GM21576 (cell line): ENCODE data around the gene CLDN16.

Source experiments
- ATAC-seq: cut with Tn5 transposase; IDR thresholded peaks from one replicate; pipeline ENCODE4 v1.9.1; 2021; ENCODE audit warnings: mild to moderate bottlenecking, moderate library complexity; ENCODE audit not compliant: unreplicated experiment

Gene CLDN16

DNA sequence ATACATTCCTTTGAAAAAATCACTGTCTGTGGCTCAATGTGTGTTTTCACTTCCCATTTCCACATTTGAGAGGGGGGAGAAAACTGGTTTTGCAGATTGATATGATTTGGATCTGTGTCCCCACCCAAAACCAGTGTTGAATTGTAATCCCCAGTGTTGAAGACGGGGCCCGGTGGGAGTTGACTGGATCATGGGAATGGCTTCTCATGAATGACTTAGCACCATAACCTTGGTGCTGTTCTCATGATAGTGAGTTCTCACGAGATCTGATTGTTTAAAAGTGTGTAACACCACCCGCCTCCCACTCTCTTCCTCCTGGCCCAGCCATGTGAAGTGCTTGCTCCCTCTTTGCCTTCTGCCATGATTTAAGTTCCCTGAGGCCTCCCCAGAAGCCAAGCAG, 45.7 kb downstream of the CLDN16 start:
- no peak for ATAC-seq

DNA sequence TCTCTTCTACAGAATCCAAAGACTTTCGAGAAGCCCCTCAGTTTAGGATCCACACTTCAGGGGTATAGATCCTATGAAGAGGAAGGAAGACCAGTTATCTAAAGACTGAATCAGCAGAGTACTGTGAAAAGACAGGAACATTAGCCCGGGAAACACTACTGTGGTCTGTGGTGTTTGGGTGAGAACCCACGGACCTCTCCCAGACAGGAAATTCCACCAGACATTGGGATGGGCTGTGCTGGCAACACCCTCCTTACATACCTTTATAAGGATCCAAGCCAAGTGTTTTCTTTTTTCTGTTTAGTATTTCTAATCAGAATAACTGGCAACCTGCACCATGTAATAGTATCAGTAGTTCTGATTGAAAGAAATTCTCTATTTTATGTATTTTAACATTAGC, 47.7 kb downstream of the CLDN16 start:
- no peak for ATAC-seq

DNA sequence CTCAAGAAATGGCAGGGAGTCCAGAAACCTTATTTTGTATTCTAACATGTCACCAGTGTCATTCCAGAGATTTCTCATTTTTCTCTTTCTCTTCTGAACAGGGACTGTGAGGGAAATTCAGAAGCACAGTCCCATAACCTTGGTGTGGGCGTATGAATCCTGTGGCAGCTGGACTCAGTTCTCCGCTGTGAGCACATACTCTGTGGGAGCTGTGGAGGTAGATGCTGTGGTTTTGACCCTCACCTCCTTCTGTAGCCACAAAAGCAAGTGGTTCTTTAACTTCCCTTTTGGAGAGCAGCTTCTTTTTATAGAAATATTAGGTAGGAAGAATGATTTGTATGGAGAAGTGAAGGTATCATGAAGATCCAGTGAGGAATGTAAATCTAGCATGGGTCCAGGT, 48.4 kb downstream of the CLDN16 start:
- no peak for ATAC-seq

DNA sequence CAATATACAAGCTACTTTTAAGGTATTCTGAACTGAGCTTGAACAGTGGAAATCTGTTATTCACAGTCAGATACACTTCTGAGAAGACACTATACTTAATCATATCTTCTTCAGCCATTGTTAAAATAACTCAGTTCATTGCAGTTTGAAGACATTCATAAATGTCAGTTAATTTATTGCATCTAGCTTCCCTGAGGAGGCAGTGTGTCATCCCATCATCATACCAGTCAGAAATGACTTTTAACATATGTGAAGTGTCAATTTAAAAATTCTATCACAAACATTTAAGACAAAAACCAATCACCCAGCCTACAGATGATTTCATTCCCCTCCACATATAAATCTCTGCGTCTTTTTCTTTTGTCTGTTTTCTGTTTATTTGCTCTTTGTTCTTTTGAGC, 54.3 kb downstream of the CLDN16 start:
- ATAC-seq: no peak

DNA sequence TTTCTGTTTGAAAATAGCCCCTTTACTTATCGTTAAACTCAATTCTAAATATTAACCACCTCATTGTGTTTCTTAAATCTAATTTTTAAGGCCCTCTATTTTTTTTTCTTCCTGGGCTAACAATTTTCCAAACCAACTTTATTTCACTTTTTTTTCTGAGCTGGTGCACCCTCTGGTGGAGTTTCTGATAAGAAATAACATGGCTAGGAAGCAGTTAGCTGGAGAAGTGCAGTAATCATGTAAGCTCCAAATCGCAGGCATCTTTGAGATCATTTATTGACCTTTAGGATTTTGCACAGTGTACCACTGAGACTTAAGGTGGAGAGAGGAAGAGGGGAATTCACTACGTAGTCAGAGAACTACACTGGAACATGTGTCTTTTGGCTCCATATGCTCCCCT, 55.3 kb downstream of the CLDN16 start:
- no peak for ATAC-seq

DNA sequence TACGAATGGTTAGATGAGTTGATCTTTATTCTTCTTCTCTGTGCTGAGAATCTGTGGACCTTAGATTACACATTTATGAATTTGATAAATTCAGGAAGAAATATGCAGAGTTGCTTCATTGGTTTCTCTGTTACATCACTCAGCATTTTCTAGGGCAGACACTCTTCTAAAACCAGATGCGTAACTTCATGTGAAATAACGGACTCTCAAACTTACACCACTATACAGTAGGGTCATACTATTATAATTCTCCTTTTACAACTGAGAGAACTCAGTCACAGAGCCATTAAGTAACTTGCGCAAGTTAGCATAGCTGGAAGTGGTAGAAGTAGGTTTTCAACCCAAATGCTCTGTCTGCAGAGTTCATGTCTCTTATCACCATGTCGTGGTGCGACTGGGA, 56.0 kb downstream of the CLDN16 start:
- no peak for ATAC-seq

DNA sequence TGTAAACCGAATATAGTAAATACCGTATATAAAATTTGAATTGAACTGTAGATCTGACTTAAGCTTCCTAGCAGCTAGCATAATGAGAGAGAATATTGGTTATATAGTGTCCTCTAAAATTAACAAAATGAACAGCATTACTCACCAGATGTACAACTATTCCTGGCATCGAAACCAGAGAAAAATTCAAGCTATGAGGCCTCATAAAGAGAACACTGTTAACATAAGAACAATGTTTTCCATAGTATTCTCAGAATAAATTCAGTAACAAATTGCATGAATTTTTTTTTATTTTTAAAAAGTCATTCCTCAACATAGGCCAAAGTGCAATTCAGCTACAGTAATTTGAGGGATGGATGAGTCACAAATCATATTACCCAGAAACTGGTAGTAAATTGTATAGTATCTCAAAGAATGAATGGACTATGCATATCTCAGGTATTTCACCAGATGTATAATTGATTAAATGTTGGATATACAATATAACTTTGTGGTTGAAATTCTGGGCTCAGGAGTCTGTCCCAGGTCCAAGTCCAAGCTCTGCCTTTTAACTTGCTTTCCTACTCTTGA, 56.7 kb downstream of the CLDN16 start:
- no peak for ATAC-seq

DNA sequence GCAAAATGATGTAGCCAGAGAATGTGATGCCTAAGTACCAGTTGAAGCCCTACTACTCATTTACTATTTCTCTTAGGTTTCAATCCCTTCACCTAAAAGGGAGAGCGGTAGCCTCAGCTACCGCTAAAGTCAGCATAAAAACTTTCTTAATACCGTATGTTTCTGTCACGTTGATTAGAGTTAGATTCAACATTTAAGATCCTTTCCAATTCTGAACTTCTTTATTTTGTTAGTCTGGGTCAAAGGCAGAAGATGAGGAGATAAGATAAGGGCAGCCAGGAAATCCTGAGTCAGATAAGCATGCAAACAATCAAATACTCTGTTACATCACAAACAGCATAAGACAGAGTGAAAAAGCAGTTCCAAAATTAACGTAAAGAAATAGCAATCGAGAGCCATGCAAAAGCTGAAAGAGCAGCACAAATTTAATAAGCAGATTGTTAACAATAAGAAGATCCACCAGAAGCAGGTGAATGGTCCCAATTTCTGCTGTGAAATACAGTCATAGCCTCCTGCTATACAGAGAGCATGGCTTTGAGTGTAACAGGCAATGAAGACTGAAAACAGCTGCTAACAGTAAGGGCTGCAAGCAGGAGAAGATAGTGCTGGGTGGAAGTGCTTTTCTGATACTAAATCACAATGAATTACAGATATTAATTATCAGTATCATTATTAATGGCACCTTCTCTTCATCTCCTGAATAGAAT, 58.8 kb downstream of the CLDN16 start:
- no peak for ATAC-seq

DNA sequence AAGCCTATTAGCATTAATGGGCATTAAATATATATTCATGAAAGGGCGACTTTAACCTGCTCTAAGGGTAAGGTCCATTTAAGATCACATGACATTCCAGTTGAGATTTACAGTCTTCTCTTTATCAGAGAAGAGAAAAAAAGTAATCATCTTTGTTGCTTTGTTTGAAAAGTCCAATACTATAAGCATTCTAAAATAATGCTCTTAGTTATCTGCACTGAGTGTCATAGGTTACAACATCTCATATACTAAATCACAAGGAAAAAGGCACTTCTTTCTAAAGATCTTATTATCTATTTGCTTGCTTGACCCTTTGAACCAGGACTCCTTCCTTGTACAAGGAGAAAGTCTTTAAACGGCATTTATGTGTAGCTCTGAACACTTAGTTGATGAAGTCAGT, 60.3 kb downstream of the CLDN16 start:
- no peak for ATAC-seq

DNA sequence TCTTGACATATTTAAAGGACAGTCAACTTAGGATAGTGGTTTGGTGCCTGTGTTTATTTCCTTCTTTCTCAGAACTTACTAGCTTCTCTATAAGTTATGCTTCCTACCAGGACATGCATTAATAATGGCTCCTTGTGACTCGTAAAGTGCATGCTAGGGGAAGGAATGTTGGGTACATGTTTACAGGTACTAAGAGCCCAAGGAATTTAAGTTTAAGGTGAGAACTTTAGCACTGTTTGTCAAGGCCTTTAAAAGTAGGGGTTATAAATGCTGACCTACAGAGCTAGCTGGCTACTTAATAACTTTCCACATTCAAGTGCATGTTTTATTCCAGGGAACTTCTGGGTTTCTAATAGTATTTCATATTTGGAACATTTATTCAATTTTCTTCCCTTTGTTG, 61.8 kb downstream of the CLDN16 start, which contains the start of gene TMEM207:
Gene TMEM207, minus strand, starts transcription at position 101 of the 400 bp plus-strand sequence. Its CDS starts 92 bp downstream, at position 9.
- no peak for ATAC-seq

DNA sequence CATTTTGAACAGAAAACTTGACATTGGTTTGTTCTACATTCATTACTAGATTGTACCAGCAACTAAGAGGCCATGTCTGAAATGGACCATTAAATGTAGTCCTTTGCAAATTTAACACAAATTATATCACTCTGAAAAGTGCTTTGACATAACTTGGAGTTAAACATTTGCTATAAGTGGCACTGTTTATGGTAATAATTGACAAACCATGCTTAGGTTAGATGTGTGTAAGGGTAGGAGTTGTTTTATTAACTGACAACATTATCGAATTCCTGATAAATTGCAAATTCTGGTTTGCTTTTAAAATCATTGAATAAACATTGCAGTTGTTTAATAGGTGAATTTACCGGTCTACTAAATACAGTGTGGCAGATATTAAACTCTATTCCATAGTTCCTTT, 67.9 kb downstream of the CLDN16 start:
- ATAC-seq: no peak

DNA sequence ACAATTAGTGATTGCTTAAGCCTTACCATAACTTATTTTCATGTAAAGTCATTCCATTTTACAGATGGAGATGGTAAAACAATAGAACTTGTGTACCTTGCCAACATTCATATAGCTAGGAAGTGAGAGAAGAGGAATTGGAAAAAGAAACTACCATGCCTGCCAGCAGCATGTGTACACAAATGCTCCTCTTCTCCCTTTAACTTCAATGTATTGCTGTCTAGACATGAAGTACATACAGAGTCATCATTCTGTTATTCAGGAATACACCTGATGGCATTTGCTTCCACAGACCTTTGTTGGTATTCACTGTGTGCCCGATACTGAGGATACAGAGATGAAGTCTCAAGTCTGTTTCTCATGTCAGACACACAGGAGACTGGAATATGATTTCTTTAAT, 68.8 kb downstream of the CLDN16 start:
- no peak for ATAC-seq

DNA sequence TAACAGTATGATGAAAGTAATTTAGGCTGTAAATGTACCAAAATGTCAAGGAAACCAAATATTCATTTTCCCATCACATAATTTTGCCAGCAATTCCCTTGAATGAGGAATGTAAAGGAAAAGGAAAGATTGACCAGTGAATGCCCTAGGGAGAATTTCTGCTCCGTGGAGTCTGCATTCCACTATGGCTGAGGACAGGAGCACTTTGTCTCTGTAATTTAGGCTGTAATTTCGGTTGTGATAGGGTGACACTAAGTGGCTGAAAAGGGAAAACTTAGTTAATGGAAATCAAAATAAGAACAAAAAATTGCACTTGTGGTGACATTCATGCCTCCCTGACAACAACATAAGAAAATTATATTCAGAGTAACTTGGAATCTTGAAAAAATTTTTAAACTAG, 70.1 kb downstream of the CLDN16 start:
- ATAC-seq: no peak
